Measurements from ENCODE around the gene FNDC1.
A peak's percentile ranks its signal among the peaks of the same experiment; 100 is the strongest.

Gene FNDC1

GRCh38 chr6:159212525-159213280, 43.5 kb downstream of the FNDC1 start:
- no peak for DNase-seq (ENCODE audit: low read depth in 2 of 2)

DNA sequence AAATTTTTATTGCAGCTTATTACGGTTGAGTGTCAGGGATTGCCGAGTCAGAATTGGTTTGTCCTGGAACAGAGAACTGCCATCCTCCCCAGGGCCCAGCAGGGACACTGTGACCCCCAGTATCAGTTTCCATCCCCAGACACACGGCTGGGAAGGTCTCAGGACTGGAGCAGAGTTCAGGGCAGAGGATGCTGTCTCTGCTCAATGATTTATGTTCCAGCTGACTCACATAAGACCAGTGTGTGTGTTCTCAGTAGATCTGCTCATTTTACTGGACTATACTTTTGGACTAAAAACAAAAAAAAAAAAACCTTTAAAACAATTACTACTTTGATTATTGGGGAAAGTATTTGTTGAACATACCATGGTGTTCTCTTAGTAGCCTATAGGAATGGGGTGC, 44.2 kb downstream of the FNDC1 start:
- DNase-seq (ENCODE audit: low read depth in 2 of 2) = no peak

GRCh38 chr6:159214281-159214680, 45.1 kb downstream of the FNDC1 start:
- no peak for DNase-seq (ENCODE audit: low read depth in 2 of 2)

GRCh38 chr6:159217595-159218275, 48.5 kb downstream of the FNDC1 start:
- DNase-seq (ENCODE audit: low read depth in 2 of 2) = peak in 1 of 2 donors; percentile 7

DNA sequence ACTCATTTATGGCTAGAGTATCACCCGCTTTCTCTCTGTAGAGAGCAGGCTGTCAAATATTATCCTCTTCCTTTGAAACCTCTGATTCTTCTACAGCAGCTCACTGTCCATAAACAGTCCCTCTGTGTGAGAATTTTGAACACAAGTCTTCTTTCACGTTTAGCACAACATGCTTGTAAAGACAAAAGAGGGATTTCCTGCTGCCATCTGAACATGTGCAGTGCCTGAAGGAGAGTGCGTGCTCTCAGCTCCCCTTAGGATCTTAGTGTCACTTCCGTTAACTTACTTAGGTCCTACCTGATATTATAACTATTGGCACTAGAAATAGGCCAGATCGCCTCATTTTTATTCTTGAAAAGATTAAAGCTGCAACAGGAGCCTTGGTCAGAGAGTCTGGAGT, 50.9 kb downstream of the FNDC1 start:
- DNase-seq (ENCODE audit: low read depth in 2 of 2) = no peak

DNA sequence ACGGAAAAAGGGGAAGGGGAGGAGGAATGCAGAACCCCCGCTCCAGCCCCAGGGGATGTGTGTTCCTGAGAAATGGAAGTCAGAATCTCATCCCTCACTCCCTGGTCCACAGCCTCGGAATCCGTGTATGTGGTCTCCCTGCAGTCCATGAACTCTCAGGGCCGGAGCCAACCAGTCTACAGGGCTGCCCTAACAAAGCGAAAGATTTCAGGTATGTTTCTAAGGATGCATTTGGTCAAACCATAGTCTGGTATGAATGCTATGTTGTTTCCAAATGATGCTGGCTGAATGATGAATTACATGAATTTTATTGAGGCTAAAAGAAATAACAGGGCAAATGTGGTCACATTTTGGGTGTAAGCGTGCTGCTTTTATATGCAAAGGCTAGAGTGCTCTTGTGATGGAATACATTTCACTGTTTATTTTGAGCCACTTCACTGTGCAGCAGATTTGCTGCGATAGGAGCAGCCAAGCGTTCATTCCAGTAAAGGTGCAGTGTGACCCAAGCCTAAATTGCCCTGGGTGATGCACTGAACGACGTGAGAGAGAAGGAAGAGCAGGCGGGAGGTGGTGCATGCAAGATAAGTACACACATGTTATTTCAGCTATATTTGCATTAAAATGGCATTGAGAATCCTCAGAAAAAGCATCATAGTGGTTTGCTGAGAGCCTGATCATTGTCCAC, 52.4 kb downstream of the FNDC1 start:
- no peak for DNase-seq (ENCODE audit: low read depth in 2 of 2)

- no peak for DNase-seq (ENCODE audit: low read depth in 2 of 2)
Measured at GRCh38 chr6:159224452-159224851, 55.3 kb downstream of the FNDC1 start.

GRCh38 chr6:159229651-159230051, 60.5 kb downstream of the FNDC1 start:
- DNase-seq (ENCODE audit: low read depth in 2 of 2) = no peak

- DNase-seq (ENCODE audit: low read depth in 2 of 2) = no peak
Measured at GRCh38 chr6:159232106-159232645, 63.0 kb downstream of the FNDC1 start.

DNA sequence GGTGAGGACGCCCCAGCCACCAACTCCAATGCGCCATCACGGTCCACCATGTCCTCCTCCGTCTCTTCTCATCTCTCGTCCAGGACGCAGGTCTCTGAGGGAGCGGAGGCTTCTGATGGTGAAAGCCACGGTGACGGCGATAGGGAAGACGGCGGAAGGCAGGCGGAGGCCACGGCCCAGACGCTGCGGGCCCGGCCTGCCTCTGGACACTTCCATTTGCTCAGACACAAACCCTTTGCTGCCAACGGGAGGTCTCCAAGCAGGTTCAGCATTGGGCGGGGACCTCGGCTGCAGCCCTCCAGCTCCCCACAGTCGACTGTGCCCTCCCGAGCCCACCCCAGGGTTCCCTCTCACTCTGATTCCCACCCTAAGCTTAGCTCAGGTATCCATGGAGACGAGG, 63.6 kb downstream of the FNDC1 start:
- DNase-seq (ENCODE audit: low read depth in 2 of 2) = no peak

GRCh38 chr6:159233365-159234101, 64.3 kb downstream of the FNDC1 start:
- no peak for DNase-seq (ENCODE audit: low read depth in 2 of 2)

DNA sequence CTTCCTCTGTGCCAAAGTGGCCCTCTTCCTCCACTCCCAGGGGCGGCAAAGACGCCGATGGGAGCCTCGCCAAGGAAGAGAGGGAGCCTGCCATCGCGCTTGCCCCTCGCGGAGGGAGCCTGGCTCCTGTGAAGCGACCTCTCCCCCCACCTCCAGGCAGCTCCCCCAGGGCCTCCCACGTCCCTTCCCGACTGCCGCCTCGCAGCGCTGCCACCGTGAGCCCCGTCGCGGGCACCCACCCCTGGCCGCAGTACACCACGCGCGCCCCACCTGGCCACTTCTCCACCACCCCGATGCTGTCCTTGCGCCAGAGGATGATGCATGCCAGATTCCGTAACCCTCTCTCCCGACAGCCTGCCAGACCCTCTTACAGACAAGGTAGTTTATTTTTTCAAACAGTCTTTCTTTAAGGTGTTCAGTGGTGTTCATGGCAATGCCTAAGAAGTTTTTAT, 64.9 kb downstream of the FNDC1 start:
- no peak for DNase-seq (ENCODE audit: low read depth in 2 of 2)

GRCh38 chr6:159238920-159239558, 69.8 kb downstream of the FNDC1 start:
- DNase-seq (ENCODE audit: low read depth in 2 of 2) = no peak

- DNase-seq (ENCODE audit: low read depth in 2 of 2) = no peak
Measured at GRCh38 chr6:159249128-159249527, 79.9 kb downstream of the FNDC1 start.

DNA sequence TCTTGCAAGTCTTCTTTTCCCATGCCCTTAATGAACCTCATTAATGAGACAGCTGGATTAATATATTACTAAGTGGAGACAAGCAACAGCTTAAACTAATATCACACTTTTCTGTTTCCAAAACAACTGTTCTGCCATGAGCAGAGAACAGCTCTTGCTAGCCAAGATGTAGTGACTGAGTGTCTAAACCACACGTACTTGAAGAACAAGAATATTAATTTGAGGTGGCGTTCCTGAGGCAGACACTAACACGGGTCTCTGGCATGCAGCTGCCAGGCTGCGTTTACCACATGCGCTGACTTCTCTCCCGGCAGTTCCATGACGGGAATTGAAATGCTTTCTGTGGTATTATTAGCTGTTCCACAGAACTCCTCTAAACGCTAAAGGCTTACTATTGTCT, 80.6 kb downstream of the FNDC1 start:
- DNase-seq (ENCODE audit: low read depth in 2 of 2) = no peak

DNA sequence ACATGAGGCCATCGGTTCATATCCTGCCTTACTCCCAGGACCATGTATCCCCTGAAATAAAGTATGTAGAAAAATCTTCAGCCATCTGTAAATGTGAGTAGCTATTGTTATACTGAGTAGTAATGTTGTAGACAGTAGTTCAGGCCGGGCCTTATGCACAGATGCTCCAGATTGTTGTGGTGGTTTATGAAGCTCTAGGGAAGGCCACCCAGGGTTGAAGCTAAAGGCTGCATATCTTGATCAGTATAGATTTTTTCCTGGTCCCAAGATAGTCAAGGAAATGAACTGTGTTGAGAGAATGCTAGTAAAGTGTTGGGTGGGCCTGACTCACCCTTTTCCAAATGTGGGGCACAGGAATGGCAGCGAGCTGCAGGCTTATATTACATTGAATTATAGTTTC, 81.4 kb downstream of the FNDC1 start:
- DNase-seq (ENCODE audit: low read depth in 2 of 2) = no peak

DNA sequence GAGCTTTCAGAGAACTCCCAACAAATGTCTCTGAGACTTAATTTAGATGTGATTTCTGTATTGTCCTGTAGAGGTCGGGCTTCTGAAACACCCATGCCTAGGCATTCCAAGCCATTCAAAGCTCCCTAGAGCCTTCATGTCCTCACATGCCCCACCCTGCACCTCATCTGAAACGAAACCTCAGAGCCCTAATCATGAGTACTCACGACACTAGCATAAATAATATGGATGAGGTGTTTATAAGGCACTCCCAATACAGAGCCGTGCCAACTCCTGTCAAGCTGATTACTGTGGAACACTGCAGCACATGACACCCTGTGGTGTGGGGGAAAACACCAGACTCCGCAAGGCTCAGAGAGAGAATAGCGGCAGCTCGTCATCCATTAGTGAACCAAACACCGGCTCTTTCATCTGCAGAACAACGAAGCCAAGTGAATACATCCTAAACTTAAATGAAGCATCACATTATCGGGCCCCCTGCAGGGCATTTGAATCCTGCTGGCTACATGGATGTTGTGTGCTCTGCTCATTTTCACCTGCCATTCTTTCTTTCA, 83.8 kb downstream of the FNDC1 start:
- no peak for DNase-seq (ENCODE audit: low read depth in 2 of 2)

DNA sequence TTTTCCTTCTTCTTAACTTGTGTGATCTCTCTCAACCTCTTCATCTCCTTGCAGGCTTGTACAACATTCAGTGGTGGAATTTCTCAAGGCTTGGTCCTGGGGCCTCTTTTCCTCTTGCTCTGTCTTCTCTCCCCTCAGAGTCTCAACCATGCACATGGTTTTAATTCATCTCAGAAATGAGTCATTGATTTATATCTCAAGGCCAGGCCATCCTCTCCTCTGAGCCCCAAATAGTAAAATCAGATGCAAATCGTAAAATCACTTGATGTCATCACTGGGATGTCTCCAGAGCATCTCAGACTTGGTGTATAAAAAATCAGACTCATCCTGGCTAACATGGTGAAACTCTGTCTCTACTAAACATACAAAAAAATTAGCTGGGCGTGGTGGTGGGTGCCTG, 85.0 kb downstream of the FNDC1 start:
- no peak for DNase-seq (ENCODE audit: low read depth in 2 of 2)

DNA sequence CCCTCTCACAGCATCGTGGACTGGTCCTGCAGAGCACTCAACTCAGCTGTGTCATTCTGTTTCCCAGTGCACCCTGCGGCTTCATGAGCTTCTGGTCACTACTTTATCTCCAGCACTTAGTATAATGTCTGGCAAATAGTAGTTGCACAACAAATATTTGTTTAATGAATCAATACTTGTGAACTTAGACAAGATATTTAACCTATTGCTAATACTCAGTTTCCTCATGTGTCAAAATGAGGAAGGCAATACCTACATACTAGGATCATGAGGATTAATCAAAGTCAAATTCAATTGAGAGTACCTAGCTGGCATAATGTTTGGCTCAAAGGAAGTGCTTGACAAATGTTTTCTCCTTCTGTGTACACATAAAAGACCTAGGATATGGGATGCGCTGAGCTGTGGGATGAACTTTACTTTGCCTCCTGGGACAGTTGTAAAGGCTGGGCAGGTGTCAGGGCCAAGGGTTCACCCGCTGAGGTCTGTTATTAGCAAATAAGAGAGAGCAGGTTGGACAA, 86.3 kb downstream of the FNDC1 start:
- no peak for DNase-seq (ENCODE audit: low read depth in 2 of 2)

DNA sequence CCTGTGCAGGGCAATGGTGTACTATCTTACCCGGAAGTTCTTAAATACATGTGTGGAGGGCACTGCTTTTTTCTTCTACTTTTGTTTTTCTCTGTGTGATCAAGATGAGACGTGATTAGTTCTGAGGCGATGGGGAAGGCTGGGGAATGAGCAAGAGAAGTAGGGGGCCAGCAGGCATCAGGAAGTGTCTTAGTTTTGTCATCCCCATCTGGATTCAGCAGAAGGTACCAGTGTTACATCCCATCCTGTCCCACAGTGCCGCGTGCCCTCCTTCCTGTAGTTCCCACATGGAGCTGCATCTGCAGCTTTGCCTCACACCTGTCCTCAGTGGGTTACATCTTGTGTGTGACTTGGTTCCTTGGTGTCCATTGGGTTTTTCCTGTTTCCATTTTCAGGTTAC, 86.9 kb downstream of the FNDC1 start:
- DNase-seq (ENCODE audit: low read depth in 2 of 2) = no peak

DNA sequence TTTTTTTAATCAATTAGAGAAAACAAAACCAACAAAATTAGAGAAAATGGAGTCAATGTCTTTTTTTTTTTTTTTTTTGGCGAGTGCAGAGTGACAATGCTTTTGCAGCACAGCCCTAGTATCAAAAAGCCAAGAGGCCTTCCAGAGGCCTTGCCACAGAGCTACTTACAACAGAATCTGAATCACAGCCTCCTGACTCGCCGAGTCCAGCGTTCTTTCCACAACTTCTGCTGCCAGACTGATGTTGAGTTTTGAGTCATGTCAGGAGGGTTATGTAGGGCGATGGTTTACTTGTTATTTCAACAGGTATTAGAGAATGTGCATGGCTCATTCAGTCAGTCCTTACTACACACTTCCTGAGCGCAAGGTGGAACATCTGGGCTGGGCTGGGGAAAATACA, 88.6 kb downstream of the FNDC1 start:
- no peak for DNase-seq (ENCODE audit: low read depth in 2 of 2)
